Measurements from ENCODE around the gene DIPK1C. TPM values are rescaled to one million over a fixed set of nuclear protein-coding genes. Genes with fewer than 3 reads are reported as not detected.
A peak's percentile ranks its signal among the peaks of the same experiment; 100 is the strongest.

The DIPK1C gene
- total and polyA plus RNA-seq, 10 of the 15 experiments (the other 5 are each of a cell fraction or from before 2014, with no cell fraction given) = not detected

GRCh38 chr18:74495581-74496507 lies 38.7 kb upstream of the DIPK1C start, which contains the start of gene CNDP2 (continued):
- TF ChIP-seq ELK1 (IDR thresholded peaks at IDR 0.05; ENCODE audit: low read depth, low read length) (0 out of 2 replicates have a peak, but pooled peaks have one; percentile 26), MYC (IDR thresholded peaks at IDR 0.05; ENCODE audit: insufficient read depth, insufficient read length, insufficient replicate concordance, low read length, severe bottlenecking) (no peak), E2F4 (IDR thresholded peaks at IDR 0.05; ENCODE audit: low read depth, low read length) (no peak), RAD51 (IDR thresholded peaks at IDR 0.05) (peak; percentile 82), PAX8 (IDR thresholded peaks at IDR 0.05) (no peak), YBX1 (IDR thresholded peaks at IDR 0.05) (no peak), TARDBP (IDR thresholded peaks at IDR 0.05; ENCODE audit: borderline replicate concordance) (no peak), NBN (IDR thresholded peaks at IDR 0.05) (peak; percentile 99), ZNF384 (IDR thresholded peaks at IDR 0.05; ENCODE audit: borderline replicate concordance, low read depth, low read length) (no peak), CHD4 (IDR thresholded peaks at IDR 0.05) (no peak), ZBTB40 (IDR thresholded peaks at IDR 0.05; ENCODE audit: borderline replicate concordance) (peak; percentile 85), EGR1 (IDR thresholded peaks at IDR 0.05; ENCODE audit: borderline replicate concordance in 1 of 2, low read depth in 2 of 2, low read length in 2 of 2) (peak in 1 of 2 experiments; percentile 56; a peak in 1 of 3 replicates), MYB (IDR thresholded peaks at IDR 0.05; ENCODE audit: borderline replicate concordance, low read depth, low read length) (0 out of 2 replicates have a peak, but pooled peaks have one; percentile 16), RBBP5 (conservative IDR thresholded peaks at IDR 0.05) (no peak), ZBTB11 (CRISPR knock-in tag; IDR thresholded peaks at IDR 0.05) (peak; percentile 52; the same call in 1 of the 2 replicates), CHD2 (IDR thresholded peaks at IDR 0.05; ENCODE audit: borderline replicate concordance, low read depth, low read length) (peak; percentile 61; the same call in 1 of the 2 replicates), TCF7 (IDR thresholded peaks at IDR 0.05; ENCODE audit: borderline replicate concordance) (no peak), TCF12 (IDR thresholded peaks at IDR 0.05; ENCODE audit: low read depth, low read length) (peak; percentile 61; the same call in 1 of the 2 replicates), HDGF (IDR thresholded peaks at IDR 0.05) (peak; percentile 99), POU2F2 (IDR thresholded peaks at IDR 0.05; ENCODE audit: borderline replicate concordance, low read depth, low read length) (0 out of 3 replicates have a peak, but pooled peaks have one; percentile 32)
